A673 (cell line): ENCODE data around the gene SPTBN4. TPM values are rescaled to one million over a fixed set of nuclear protein-coding genes. Genes with fewer than 3 reads are reported as not detected.

Experiments used
- BruUV-seq: library from RNA; stranded (reverse); fragments of 400-500 nt; replicated peaks from 2 replicates; lab custom pipeline; 2021; lab: Mats Ljungman, UMichigan
- CTCF ChIA-PET: fragments of 300-600 bp; sonication (Branson Sonifier 250); formaldehyde crosslinking; loops from one replicate; lab custom pipeline; 2022; ENCODE audit warnings: antibody characterized with exemption; lab: Charles Lee
- POLR2A ChIA-PET: fragments of 300-600 bp; sonication (Branson Sonifier 250); formaldehyde crosslinking; loops from one replicate; lab custom pipeline; 2022; ENCODE audit warnings: antibody characterized with exemption; ENCODE audit not compliant: low non-redundant PET; lab: Charles Lee
- DNase-seq: peaks from one replicate; pipeline ENCODE4 v3.0.0-alpha.2; 2015; ENCODE audit warnings: low spot score
- H3K27ac ChIP-seq: fragments of 200-600 bp; sonication (generic); 2 replicates; pipeline ENCODE4 v1.5.1; 2016; ENCODE audit warnings: mixed run types, low read depth, mild to moderate bottlenecking, mixed read lengths, antibody characterized with exemption, low read length; ENCODE audit not compliant: poor library complexity, severe bottlenecking
- H3K27me3 ChIP-seq: fragments of 200-600 bp; sonication (generic); replicated peaks from 2 replicates; pipeline ENCODE4 v1.6.1; 2017; ENCODE audit warnings: mixed run types, low read depth, mild to moderate bottlenecking, mixed read lengths, antibody characterized with exemption, low read length; ENCODE audit not compliant: insufficient read depth, poor library complexity
- H3K36me3 ChIP-seq: fragments of 200-600 bp; sonication (generic); 2 replicates; pipeline ENCODE4 v1.6.1; 2016; ENCODE audit warnings: mixed run types, mild to moderate bottlenecking, mixed read lengths, antibody characterized with exemption, low read length; ENCODE audit not compliant: insufficient read depth, poor library complexity, severe bottlenecking
- H3K4me1 ChIP-seq: fragments of 200-600 bp; sonication (generic); 2 replicates; pipeline ENCODE4 v1.6.1; 2017; ENCODE audit warnings: mixed run types, mild to moderate bottlenecking, mixed read lengths, antibody characterized with exemption, low read length; ENCODE audit not compliant: insufficient read depth, poor library complexity, severe bottlenecking
- H3K4me3 ChIP-seq: fragments of 200-600 bp; sonication (generic); 2 replicates; pipeline ENCODE4 v1.5.1; 2016; ENCODE audit warnings: low read depth, mixed run types, mild to moderate bottlenecking, mixed read lengths, low read length; ENCODE audit not compliant: poor library complexity, severe bottlenecking
- H3K9me3 ChIP-seq: fragments of 200-600 bp; sonication (generic); 2 replicates; pipeline ENCODE4 v1.6.1; 2016; ENCODE audit warnings: mixed run types, low read depth, mild to moderate bottlenecking, mixed read lengths, antibody characterized with exemption, low read length; ENCODE audit not compliant: poor library complexity, severe bottlenecking
- CTCF ChIP-seq: fragments of 300-800, 200-600 bp; sonication (generic); conservative IDR thresholded peaks from 2 replicates; pipeline ENCODE4 v1.5.1; 2017; ENCODE audit warnings: low read depth, mild to moderate bottlenecking, antibody characterized with exemption, low read length, moderate library complexity, mixed read lengths
- EZH2 ChIP-seq: fragments of 200-600 bp; sonication (generic); IDR thresholded peaks from 2 replicates; pipeline ENCODE4 v1.6.1; 2017; ENCODE audit warnings: borderline replicate concordance, low read depth, mild to moderate bottlenecking, mixed read lengths, antibody characterized with exemption, low read length; ENCODE audit not compliant: poor library complexity, severe bottlenecking
- intact Hi-C: fragments of 100-400 bp; cut with micrococcal nuclease; formaldehyde crosslinking; loops from one replicate; pipeline ENCODE4 v1.10.0; 2022; ENCODE audit not compliant: unreplicated experiment
- total RNA-seq: library from RNA; stranded (reverse); gene quantifications from 2 replicates; pipeline ENCODE4 v1.2.3, GENCODE V29; 2021

The SPTBN4 gene
- total RNA-seq, 1 experiment from 2014 or later = 0.43 TPM

- Histone ChIP-seq H3K4me1 (peaks cover 6% of the 10 kb centered on the region), H3K36me3 (peaks cover 10% of the 10 kb centered on the region), H3K27ac (peak overlapping the region; percentile 90), H3K27me3 (no peaks in the 10 kb centered on the region), H3K4me3 (peak overlapping the region; percentile 57), H3K9me3 (no peaks in the 10 kb centered on the region)
- intact Hi-C loops = no loop called here
- TF ChIP-seq CTCF (peak; percentile 97), EZH2 (no peak)
- BruUV-seq = no TSS peak
- DNase-seq = peak; percentile 81
- ChIA-PET CTCF (interaction anchor here (0.5 to 1.9 kb wide), 8 partner anchors 13 to 183 kb away, joined by 4 to 14 read pairs (median 6); partner anchors contain the start of gene BLVRB), POLR2A (interaction anchor here (0.6 to 0.7 kb wide), 2 partner anchors 91 to 181 kb away, joined by 4 to 5 read pairs; no protein-coding TSS in a partner anchor)
Observed at GRCh38 chr19:40420766-40421765, 45.7 kb upstream of the SPTBN4 start.

DNA sequence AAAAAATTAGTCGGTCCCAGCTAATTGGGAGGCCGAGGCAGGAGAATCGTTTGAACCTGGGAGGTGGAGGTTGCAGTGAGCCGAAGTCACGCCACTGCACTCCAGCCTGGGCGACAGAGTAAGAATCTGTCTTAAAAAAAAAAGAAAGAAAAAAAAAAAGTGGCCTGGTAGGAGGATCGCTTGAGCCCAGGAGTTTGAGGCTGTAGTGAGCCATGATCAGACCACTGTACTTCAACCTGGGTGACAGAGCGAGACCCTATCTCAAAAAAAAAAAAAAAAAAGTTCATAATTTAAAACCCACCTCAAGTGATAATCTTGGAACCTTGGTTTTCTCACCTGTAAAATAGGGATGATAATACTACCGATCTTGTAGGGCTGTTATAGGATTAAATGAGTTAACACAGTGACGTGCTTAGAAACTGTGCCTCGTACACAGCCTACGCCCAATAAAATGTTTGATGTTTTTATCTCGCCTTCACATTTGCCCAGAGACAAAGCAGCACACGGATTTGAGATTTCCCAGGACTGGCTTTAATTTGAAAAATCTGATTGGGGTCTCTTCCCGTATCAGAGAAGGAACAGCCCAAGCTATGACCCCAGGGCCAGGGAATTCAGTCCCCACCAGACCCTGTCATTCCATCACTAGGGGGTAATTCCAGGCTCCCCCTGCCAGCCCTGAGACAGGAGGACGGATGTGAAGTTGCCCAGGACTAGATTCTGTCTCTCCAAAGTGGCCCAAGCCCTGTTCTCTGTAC is 44.6 kb upstream of the SPTBN4 start:
- DNase-seq = no peak
- TF ChIP-seq CTCF (no peak), EZH2 (no peak)
- H3K4me1 ChIP-seq = peaks cover 6% of the 10 kb centered on the region
- no TSS peak for BruUV-seq
- intact Hi-C loops = no loop called here
- H3K4me3 ChIP-seq = no peak overlapping the region
- peak overlapping the region; percentile 90 for H3K27ac ChIP-seq
- ChIA-PET CTCF (interaction anchor here (1.9 kb wide), 1 partner anchor 14 kb away, joined by 14 read pairs; no protein-coding TSS in a partner anchor), POLR2A (no interaction called here)
- no peaks in the 10 kb centered on the region for H3K27me3 ChIP-seq
- H3K9me3 ChIP-seq = no peaks in the 10 kb centered on the region
- H3K36me3 ChIP-seq = peaks cover 10% of the 10 kb centered on the region
